ENCODE measurements around the gene KCMF1. TPM values are rescaled to one million over a fixed set of nuclear protein-coding genes. Genes with fewer than 3 reads are reported as not detected.

Gene KCMF1
- total and polyA plus RNA-seq, 2 donors (not counting 1 experiment from before 2014, with no cell fraction given) = 43.7 to 81.5 TPM

GRCh38 chr2:85104228-85104627 is 133.3 kb downstream of the KCMF1 start:
- ChIA-PET CTCF (no interaction called here), POLR2A (no interaction called here)
- no peaks in the 10 kb centered on the region for H4K20me1 ChIP-seq (ENCODE audit: control insufficient read depth, insufficient read depth, low read length, poor library complexity, severe bottlenecking)
- no peak overlapping the region for H3K4me3 ChIP-seq (ENCODE audit: control extremely low read depth in 1 of 5, extremely low read depth in 1 of 5, insufficient read depth in 1 of 5, low read depth in 2 of 5, low read length in 4 of 5)
- no peak overlapping the region for H3K9ac ChIP-seq (ENCODE audit: low read length)
- H2AFZ ChIP-seq (ENCODE audit: insufficient read depth, low read depth, low read length, poor library complexity, severe bottlenecking) = no peak overlapping the region
- H3K9me3 ChIP-seq (ENCODE audit: control extremely low read depth in 1 of 3, control insufficient read depth in 2 of 3, insufficient read depth in 1 of 3, low read length in 2 of 3) = no peaks in the 10 kb centered on the region
- H3K4me1 Mint-ChIP-seq = no peaks in the 10 kb centered on the region
- H3K27me3 Mint-ChIP-seq = peaks cover 12% of the 10 kb centered on the region
- no peaks in the 10 kb centered on the region for H3K9me3 Mint-ChIP-seq (ENCODE audit: insufficient read depth)
- no peak overlapping the region for H3K4me2 ChIP-seq (replicated peaks; ENCODE audit: low read depth, low read length, poor library complexity, severe bottlenecking)
- no peaks in the 10 kb centered on the region for H3K79me2 ChIP-seq (ENCODE audit: control insufficient read depth, insufficient read depth, low read length)
- H3K27ac Mint-ChIP-seq = no peak overlapping the region
- DNase-seq = no peak
- no peak for ATAC-seq (ENCODE audit: low read depth)
- no peak overlapping the region for H3K4me3 Mint-ChIP-seq
- H3K27ac ChIP-seq (ENCODE audit: low read length in 2 of 2) = no peak overlapping the region
- no CpG with 5 or more reads among the region's 1 CpG for WGBS (ENCODE audit: insufficient coverage)
- H3K27me3 ChIP-seq (replicated peaks in 1 of 4; ENCODE audit: control extremely low read depth in 1 of 4, control insufficient read depth in 3 of 4, insufficient read depth in 4 of 4, low read length in 3 of 4) = peaks cover 0 to 2% (median 0%) of the 10 kb centered on the region in 4 experiments
- intact Hi-C loops (cut with micrococcal nuclease) = no loop called here
- H3K4me1 ChIP-seq (ENCODE audit: control insufficient read depth in 2 of 2, insufficient read depth in 2 of 2, low read length in 2 of 2) = no peaks in the 10 kb centered on the region
- H3K36me3 ChIP-seq (replicated peaks in 1 of 2; ENCODE audit: control extremely low read depth in 1 of 2, control insufficient read depth in 1 of 2, extremely low read depth in 1 of 2, insufficient read depth in 2 of 2, low read length in 1 of 2) = no peaks in the 10 kb centered on the region
- TF ChIP-seq CTCF (IDR thresholded peaks at IDR 0.05) (no peak), EZH2 (IDR thresholded peaks at IDR 0.05; ENCODE audit: borderline replicate concordance, insufficient read depth, low read depth, low read length, poor library complexity, severe bottlenecking) (no peak)

GRCh38 chr2:85106489-85107180 is 135.7 kb downstream of the KCMF1 start:
- Histone ChIP-seq H3K4me2 (replicated peaks; ENCODE audit: low read depth, low read length, poor library complexity, severe bottlenecking) (no peak overlapping the region), H3K27me3 (replicated peaks in 1 of 4; ENCODE audit: control extremely low read depth in 1 of 4, control insufficient read depth in 3 of 4, insufficient read depth in 4 of 4, low read length in 3 of 4) (peaks cover 0 to 2% (median 0%) of the 10 kb centered on the region in 4 experiments), H3K79me2 (ENCODE audit: control insufficient read depth, insufficient read depth, low read length) (no peaks in the 10 kb centered on the region), H4K20me1 (ENCODE audit: control insufficient read depth, insufficient read depth, low read length, poor library complexity, severe bottlenecking) (no peaks in the 10 kb centered on the region), H3K4me1 (ENCODE audit: control insufficient read depth in 2 of 2, insufficient read depth in 2 of 2, low read length in 2 of 2) (no peaks in the 10 kb centered on the region), H3K9ac (ENCODE audit: low read length) (no peak overlapping the region), H3K27ac (ENCODE audit: low read length in 2 of 2) (no peak overlapping the region), H3K9me3 (ENCODE audit: control extremely low read depth in 1 of 3, control insufficient read depth in 2 of 3, insufficient read depth in 1 of 3, low read length in 2 of 3) (no peaks in the 10 kb centered on the region), H3K4me3 (ENCODE audit: control extremely low read depth in 1 of 5, extremely low read depth in 1 of 5, insufficient read depth in 1 of 5, low read depth in 2 of 5, low read length in 4 of 5) (no peak overlapping the region), H3K36me3 (replicated peaks in 1 of 2; ENCODE audit: control extremely low read depth in 1 of 2, control insufficient read depth in 1 of 2, extremely low read depth in 1 of 2, insufficient read depth in 2 of 2, low read length in 1 of 2) (no peaks in the 10 kb centered on the region), H2AFZ (ENCODE audit: insufficient read depth, low read depth, low read length, poor library complexity, severe bottlenecking) (no peak overlapping the region)
- intact Hi-C loops (cut with micrococcal nuclease) = no loop called here
- DNase-seq = no peak
- Mint-ChIP-seq H3K27me3 (peaks cover 14% of the 10 kb centered on the region), H3K4me3 (no peak overlapping the region), H3K4me1 (no peaks in the 10 kb centered on the region), H3K27ac (no peak overlapping the region), H3K9me3 (ENCODE audit: insufficient read depth) (peaks cover 5% of the 10 kb centered on the region)
- ATAC-seq (ENCODE audit: low read depth) = no peak
- CTCF ChIA-PET = no interaction called here
- no CpG with 5 or more reads among the region's 8 CpGs for WGBS (ENCODE audit: insufficient coverage)
- POLR2A ChIA-PET = interaction anchor here (0.6 kb wide), 1 partner anchor 386 kb away, joined by 3 read pairs; no protein-coding TSS in a partner anchor
- no peak for TF ChIP-seq CTCF (IDR thresholded peaks at IDR 0.05)

Small RNAs within 50 kb of the gene (small RNA-seq; reads per million reads assigned to genes)
- gene AC078974.1 (ENCODE audit: insufficient read length, low read depth, low replicate concordance) = not detected

Other genes starting within 250 kb of the KCMF1 start
- 10.3 and 11.3 TPM in 2 replicates for gene TRABD2A, start 90.1 kb upstream of the KCMF1 start, total RNA-seq
- gene TRABD2A, start 90.1 kb upstream of the KCMF1 start, polyA plus RNA-seq = 10.1 and 17.7 TPM in 2 replicates
- gene TMSB10, start 65.5 kb upstream of the KCMF1 start, total RNA-seq = 868 and 885 TPM in 2 replicates
- gene TMSB10, start 65.5 kb upstream of the KCMF1 start, polyA plus RNA-seq = 4,601 and 5,410 TPM in 2 replicates
- gene TCF7L1, start 162.2 kb downstream of the KCMF1 start, total RNA-seq = 0.53 and 0.67 TPM in 2 replicates
- gene TCF7L1, start 162.2 kb downstream of the KCMF1 start, polyA plus RNA-seq = 0.46 and 0.81 TPM in 2 replicates